Naive thymus-derived CD8-positive, alpha-beta T cell (primary cell): Measurements from ENCODE around the gene MBTD1. TPM values are rescaled to one million over a fixed set of nuclear protein-coding genes. Genes with fewer than 3 reads are reported as not detected.
A peak's percentile ranks its signal among the peaks of the same experiment; 100 is the strongest.
"Not testable (repeated sequence)": the region's sequence is repeated elsewhere in the genome, so short reads cannot be mapped to it uniquely, and the experiment has no call there.

ENCODE experiments used
- ATAC-seq, 2 donors: fragments of 150-1000 bp; cut with Tn5 transposase in 1 of 2; sonication (Bioruptor Pico), chemical (Tn5 transposase) in 1 of 2; 1 replicate in 1 of 2; 2 replicates in 1 of 2; pipeline ENCODE4 v1.10.0; 2021; ENCODE audit warnings: mild to moderate bottlenecking in 2 of 2, moderate library complexity in 2 of 2
- POLR2A ChIA-PET: fragments of 350-600 bp; sonication (Branson Sonifier 250); formaldehyde crosslinking; loops from one replicate; lab custom pipeline; 2021; ENCODE audit warnings: antibody characterized with exemption; lab: Charles Lee
- DNase-seq, 10 donors: peaks; one replicate each; pipeline versions ENCODE4 v3.0.0 to v3.0.0-alpha.2; 2020 to 2022
- H3K27ac Mint-ChIP-seq, 10 donors: one replicate each; pipeline ENCODE4 v1.8.0; 2020 to 2022; ENCODE audit warnings: mild to moderate bottlenecking in 10 of 10, mixed read lengths in 10 of 10, moderate library complexity in 4 of 10, inconsistent platforms in 1 of 10
- H3K27me3 Mint-ChIP-seq, 5 donors: one replicate each; pipeline ENCODE4 v1.8.0; 2021 to 2022; ENCODE audit warnings: mixed read lengths in 5 of 5
- H3K36me3 Mint-ChIP-seq, 3 donors: one replicate each; pipeline ENCODE4 v1.8.0; 2020 to 2022; ENCODE audit warnings: mixed read lengths in 3 of 3, mild to moderate bottlenecking in 2 of 3, inconsistent platforms in 1 of 3
- H3K4me1 Mint-ChIP-seq, 4 donors: one replicate each; pipeline ENCODE4 v1.8.0; 2021 to 2022; ENCODE audit warnings: mixed read lengths in 4 of 4
- H3K4me3 Mint-ChIP-seq, 10 donors: one replicate each; pipeline ENCODE4 v1.8.0; 2020 to 2022; ENCODE audit warnings: mild to moderate bottlenecking in 10 of 10, mixed read lengths in 10 of 10, moderate library complexity in 6 of 10, inconsistent platforms in 1 of 10
- H3K9me3 Mint-ChIP-seq, 9 donors: one replicate each; pipeline ENCODE4 v1.8.0; 2020 to 2022; ENCODE audit warnings: mixed read lengths in 9 of 9, mild to moderate bottlenecking in 3 of 9, inconsistent platforms in 1 of 9, moderate library complexity in 1 of 9
- polyA plus RNA-seq, 3 donors: library from polyadenylated mRNA; unstranded; fragments of 300-500 nt; fragmentation: Illumina TruSeq; gene quantifications; one replicate each; pipeline ENCODE4 v1.2.3, GENCODE V29; 2021
- total RNA-seq, 8 experiments: library from RNA in 2 of 8; stranded (reverse) in 2 of 8; gene quantifications; one replicate each; pipeline ENCODE4 v1.2.3 and lab custom pipeline; 2021 to 2026

The MBTD1 gene
- total RNA-seq (10 to 100 TPM; 33.7 to 39.4 TPM), polyA plus RNA-seq (1 to 10 TPM; 4.2 to 6.4 (median 5.9) TPM), total RNA-seq (lab: John Stamatoyannopoulos, UW) (24.4 to 67.1 (median 54.9) reads per million in 6 experiments)

DNA sequence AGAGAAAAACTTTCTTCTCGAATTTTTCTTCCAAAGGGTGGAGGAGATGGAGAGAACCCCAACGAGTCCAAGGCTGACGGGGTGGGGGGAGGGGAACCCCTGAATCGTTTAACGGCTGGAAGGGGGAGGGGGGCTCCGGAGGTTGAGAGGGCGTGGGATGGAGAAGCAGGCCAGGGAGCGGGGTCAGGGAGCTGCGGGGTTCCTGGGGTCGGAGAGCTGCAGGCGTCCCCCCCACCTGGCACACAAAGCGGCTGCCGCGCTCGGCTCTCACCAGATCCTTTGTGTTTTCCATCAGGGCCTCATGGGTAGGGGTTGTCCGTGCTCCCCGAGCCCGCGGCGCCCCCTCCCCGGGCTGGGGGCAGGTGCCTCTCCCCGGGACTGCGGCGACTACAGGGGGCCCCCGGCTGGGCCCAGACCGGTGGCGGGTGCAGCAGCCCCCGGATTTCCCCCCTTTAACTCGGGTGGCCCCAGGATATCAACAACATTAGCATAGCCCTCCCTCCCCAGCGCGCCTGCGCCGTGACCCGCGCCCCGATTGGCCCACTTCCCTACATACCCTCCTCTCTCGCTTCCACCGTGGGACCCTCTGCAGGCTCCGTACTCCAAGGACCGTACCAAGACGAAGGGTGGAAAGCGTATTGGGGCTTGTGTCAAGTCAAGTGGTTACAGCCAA is at the start of gene MBTD1:
Gene MBTD1, minus strand, starts transcription at position 486 of the 673 bp plus-strand sequence. CDS start 34,888 bp downstream, outside the sequence.
- H3K4me3 Mint-ChIP-seq, result peak within 1 kb of the TSS; percentile 85 to 99 (median 96)
- H3K9me3 Mint-ChIP-seq, result no peaks in the 10 kb centered on the region
- peaks cover 24 to 80% (median 66%) of the 10 kb centered on the region in 4 donors for H3K4me1 Mint-ChIP-seq
- DNase-seq (peak in 9 of 10 donors; percentile 91 to 99 (median 95)), ATAC-seq (peak; percentile 84 to 87)
- H3K27ac Mint-ChIP-seq, result peak within 1 kb of the TSS; percentile 92 to 99 (median 98)
- peaks cover 0 to 54% (median 9%) of the 10 kb centered on the region in 3 donors for H3K36me3 Mint-ChIP-seq
- POLR2A ChIA-PET, result interaction anchor here (1.1 to 1.7 kb wide), 2 partner anchors 26 to 105 kb away, joined by 3 read pairs; no protein-coding TSS in a partner anchor
- no peaks in the 10 kb centered on the region for H3K27me3 Mint-ChIP-seq

DNA sequence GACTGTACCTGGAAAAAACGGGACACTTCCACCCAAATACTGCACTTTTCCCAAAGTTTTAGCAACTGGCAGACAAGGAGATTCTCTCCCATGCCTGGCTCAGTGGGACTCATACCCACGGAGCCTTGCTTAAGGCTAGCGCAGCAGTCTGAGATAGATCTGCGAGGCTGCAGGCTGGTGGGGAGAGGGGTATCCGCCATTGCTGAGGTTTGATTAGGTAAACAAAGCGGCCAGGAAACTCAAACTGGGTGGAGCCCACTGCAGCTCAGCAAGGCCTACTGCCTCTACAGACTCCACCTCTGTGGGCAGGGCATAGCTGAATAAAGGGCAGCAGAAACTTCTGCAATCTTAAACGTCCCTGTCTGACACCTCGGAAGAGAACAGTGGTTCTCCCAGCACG is 45.3 kb upstream of the MBTD1 start:
- DNase-seq (no peak), ATAC-seq (no peak)
- Mint-ChIP-seq H3K4me3 (no peak overlapping the region), H3K9me3 (peaks cover under 1 to 41% (median 25%) of the 10 kb centered on the region in 9 donors), H3K27ac (no peak overlapping the region), H3K27me3 (peaks cover 0 to 28% (median 15%) of the 10 kb centered on the region in 5 donors), H3K4me1 (no peaks in the 10 kb centered on the region), H3K36me3 (peaks cover 2 to 26% (median 11%) of the 10 kb centered on the region in 3 donors)
- POLR2A ChIA-PET, result no interaction called here

DNA sequence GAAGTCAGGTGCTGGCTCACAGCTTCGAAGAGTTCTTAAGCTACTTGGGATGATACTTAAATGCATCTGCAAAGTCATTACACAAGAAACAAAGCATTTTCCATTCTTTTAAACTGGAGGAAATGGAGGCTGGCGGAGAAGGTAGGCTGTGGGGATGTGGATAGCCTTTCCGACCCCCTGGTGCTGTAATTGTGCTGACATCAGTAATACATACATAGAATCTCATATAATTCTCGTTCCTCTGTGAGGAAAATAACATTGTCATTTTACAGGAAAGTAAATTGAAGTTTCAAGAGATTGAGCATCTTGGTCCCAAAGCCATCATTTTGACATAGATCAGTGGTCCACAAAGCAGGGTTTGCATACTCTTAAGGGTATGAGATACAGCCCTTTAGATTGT is 40.0 kb upstream of the MBTD1 start:
- Mint-ChIP-seq H3K27me3 (no peaks in the 10 kb centered on the region), H3K36me3 (peaks cover 0 to 35% (median 10%) of the 10 kb centered on the region in 3 donors), H3K4me1 (peaks cover 4 to 12% (median 7%) of the 10 kb centered on the region in 4 donors), H3K9me3 (peaks cover 0 to 1% (median 0%) of the 10 kb centered on the region in 9 donors), H3K27ac (peak overlapping the region in 5 of 10 donors; percentile 4 to 52 (median 47)), H3K4me3 (no peak overlapping the region)
- POLR2A ChIA-PET, result no interaction called here
- ATAC-seq, result no peak
- DNase-seq, result no peak

DNA sequence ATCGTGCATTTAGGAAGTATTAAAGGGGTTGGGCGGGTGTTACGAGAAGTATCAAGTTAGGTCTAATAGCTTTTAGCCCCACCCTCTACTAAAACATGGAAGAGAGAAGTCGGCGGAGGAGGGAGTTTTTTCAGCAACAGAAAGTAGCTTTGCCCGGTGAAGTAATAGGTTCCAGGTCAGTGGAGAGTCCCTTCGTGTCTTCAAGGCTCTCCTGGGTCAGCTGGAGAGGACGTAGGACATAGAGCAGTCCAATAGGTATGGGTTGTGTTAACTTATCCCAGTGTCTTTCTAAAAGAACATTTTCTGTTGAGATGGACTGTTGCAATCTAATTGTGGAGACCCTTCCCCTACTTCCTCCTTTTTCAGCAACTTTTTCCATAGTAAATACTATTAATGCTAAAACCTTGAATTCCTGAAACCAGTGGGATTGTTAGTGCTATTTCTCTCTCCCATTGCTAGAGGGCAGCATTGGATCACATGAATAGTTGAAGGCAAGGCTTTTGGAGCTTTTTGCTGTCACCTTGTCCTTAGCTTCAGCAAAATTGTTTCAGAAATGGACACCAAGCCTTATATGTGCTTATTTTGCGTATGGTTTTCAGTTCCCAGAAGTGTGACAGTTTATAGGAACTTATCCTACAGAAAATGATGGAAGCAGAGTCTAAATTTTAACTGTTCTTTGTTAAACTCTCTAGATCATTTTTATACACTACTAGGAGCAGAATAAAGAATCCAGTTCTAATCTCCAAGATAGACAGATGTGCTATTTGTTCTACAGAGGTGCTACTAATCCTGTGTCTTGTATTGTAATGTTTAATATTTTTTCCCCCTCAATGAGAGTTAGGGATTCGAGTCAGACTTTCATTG is 38.9 kb upstream of the MBTD1 start:
- Mint-ChIP-seq H3K4me3 (no peak overlapping the region), H3K9me3 (no peaks in the 10 kb centered on the region), H3K27me3 (no peaks in the 10 kb centered on the region), H3K27ac (peak overlapping the region in 1 of 10 donors; percentile 73), H3K4me1 (peaks cover 4 to 12% (median 7%) of the 10 kb centered on the region in 4 donors), H3K36me3 (peaks cover 0 to 45% (median 13%) of the 10 kb centered on the region in 3 donors)
- ATAC-seq, result peak in 1 of 2 donors; percentile 44
- DNase-seq, result peak in 4 of 10 donors; percentile 2 to 32 (median 18)
- POLR2A ChIA-PET, result no interaction called here

DNA sequence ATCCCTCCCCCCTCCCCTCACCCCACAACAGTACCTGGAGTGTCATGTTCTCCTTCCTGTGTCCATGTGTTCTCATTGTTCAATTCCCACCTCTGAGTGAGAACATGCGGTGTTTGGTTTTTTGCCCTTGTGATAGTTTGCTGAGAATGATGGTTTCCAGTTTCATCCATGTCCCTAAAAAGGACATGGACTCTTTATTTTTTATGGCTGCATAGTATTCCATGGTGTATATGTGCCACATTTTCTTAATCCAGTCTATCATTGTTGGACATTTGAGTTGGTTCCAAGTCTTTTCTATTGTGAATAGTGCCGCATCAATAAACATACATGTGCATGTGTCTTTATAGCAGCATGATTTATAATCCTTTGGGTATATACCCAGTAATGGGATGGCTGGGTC is 34.5 kb upstream of the MBTD1 start:
- POLR2A ChIA-PET, DNase-seq, H3K4me3 Mint-ChIP-seq, ATAC-seq, H3K27me3 Mint-ChIP-seq, H3K9me3 Mint-ChIP-seq: not testable (repeated sequence)
- peak overlapping the region in 1 of 10 donors; percentile 3 for H3K27ac Mint-ChIP-seq
- peaks cover 5 to 11% (median 7%) of the 10 kb centered on the region in 4 donors for H3K4me1 Mint-ChIP-seq
- H3K36me3 Mint-ChIP-seq, result peaks cover 11 to 78% (median 32%) of the 10 kb centered on the region in 3 donors

DNA sequence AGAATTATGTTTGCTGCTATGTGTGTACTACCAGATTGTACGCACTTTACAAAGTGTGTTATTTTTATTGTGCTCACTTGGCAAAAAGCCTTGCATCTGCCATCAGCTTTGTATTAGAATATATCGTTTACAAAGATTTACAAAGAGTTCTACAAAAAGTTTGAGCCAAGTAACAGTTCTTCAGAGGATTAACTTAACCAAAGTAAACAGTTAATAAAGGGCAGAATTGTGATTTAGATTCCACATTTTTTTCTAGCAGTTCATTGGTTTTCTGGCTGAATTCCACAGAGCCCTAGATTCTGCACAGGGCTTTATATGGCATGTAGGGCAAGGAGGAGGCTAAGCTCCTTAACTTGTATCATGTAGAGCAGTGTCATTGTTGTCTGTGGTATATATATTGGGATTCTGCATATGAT is 29.9 kb upstream of the MBTD1 start:
- peaks cover 0 to 19% (median 7%) of the 10 kb centered on the region in 4 donors for H3K4me1 Mint-ChIP-seq
- H3K36me3 Mint-ChIP-seq, result peaks cover 11 to 94% (median 36%) of the 10 kb centered on the region in 3 donors
- H3K27me3 Mint-ChIP-seq, result no peaks in the 10 kb centered on the region
- no peak overlapping the region for H3K4me3 Mint-ChIP-seq
- POLR2A ChIA-PET, result no interaction called here
- DNase-seq, result no peak
- ATAC-seq, result no peak
- no peaks in the 10 kb centered on the region for H3K9me3 Mint-ChIP-seq
- H3K27ac Mint-ChIP-seq, result peak overlapping the region in 2 of 10 donors; percentile 73 to 80

DNA sequence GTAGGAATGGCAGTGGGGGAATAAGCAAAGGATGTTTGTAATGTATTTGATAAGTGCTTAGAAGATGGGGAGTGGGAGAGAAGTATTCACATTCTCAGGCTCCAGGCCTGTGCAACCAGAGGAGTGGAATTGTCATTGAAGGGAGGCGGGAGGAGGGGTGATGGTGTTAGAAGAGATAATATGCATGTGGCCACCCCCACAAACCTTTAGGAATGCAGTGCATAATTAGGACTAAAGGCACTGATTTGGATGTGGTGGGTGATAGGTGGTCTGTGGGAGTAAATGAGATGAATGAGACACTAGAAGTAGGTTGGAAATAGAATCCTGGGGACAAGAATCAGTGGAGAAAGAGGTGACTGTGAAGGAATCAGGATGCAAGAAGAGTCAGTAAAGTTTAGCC is 27.6 kb upstream of the MBTD1 start:
- ATAC-seq (no peak), DNase-seq (no peak)
- H3K4me3 Mint-ChIP-seq, result no peak overlapping the region
- H3K27ac Mint-ChIP-seq, result peak overlapping the region in 3 of 10 donors; percentile 7 to 58 (median 55)
- POLR2A ChIA-PET, result no interaction called here
- peaks cover 5 to 95% (median 25%) of the 10 kb centered on the region in 3 donors for H3K36me3 Mint-ChIP-seq
- no peaks in the 10 kb centered on the region for H3K27me3 Mint-ChIP-seq
- peaks cover 0 to 23% (median 8%) of the 10 kb centered on the region in 4 donors for H3K4me1 Mint-ChIP-seq
- no peaks in the 10 kb centered on the region for H3K9me3 Mint-ChIP-seq

DNA sequence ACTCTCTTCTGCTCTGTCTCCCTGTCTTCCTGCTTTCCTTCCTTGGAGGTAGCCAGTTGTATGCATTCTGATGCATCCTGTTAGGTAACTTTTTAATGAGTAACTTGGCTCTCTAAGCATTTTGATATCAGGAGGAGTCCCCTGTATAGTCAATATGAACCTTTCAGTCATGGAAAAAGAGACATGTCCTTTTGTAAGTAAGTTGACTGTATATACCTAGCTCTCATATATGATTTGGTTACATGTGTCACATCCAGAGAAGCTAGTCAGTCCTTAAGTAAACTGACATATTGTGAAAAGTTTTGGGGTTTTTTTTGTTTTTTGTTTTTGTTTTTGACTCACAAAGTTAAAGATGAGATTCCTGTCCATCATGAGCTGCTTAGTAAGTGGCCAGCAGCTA is 19.3 kb upstream of the MBTD1 start:
- Mint-ChIP-seq H3K4me1 (peaks cover 0 to 17% (median 11%) of the 10 kb centered on the region in 4 donors), H3K9me3 (no peaks in the 10 kb centered on the region), H3K27ac (no peak overlapping the region), H3K4me3 (no peak overlapping the region), H3K36me3 (peaks cover 5 to 97% (median 37%) of the 10 kb centered on the region in 3 donors), H3K27me3 (no peaks in the 10 kb centered on the region)
- POLR2A ChIA-PET, result no interaction called here
- ATAC-seq, result no peak
- DNase-seq, result no peak

DNA sequence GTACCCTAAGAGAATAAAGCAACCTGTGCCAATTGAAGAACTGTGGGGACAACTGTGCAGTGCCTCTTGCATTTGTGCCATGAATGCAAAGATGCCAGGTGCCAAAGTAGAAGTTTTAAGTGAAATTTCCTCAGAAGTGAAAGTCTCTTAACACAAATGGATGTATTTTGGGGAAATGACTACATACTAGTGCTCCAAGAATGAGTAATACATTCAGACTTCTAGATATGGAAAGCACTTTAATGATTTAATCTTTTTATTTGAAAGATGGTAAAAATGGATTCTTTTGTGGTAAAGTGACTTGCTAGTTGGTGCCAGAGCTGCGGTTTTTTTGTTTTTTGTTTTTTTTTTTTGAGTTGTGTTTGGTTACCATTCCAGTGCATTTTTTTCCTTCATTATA is 15.5 kb upstream of the MBTD1 start:
- DNase-seq (no peak), ATAC-seq (no peak)
- Mint-ChIP-seq H3K4me3 (no peak overlapping the region), H3K36me3 (peaks cover 8 to 97% (median 34%) of the 10 kb centered on the region in 3 donors), H3K27me3 (no peaks in the 10 kb centered on the region), H3K27ac (no peak overlapping the region), H3K9me3 (no peaks in the 10 kb centered on the region), H3K4me1 (peaks cover 20 to 32% (median 24%) of the 10 kb centered on the region in 4 donors)
- POLR2A ChIA-PET, result no interaction called here

DNA sequence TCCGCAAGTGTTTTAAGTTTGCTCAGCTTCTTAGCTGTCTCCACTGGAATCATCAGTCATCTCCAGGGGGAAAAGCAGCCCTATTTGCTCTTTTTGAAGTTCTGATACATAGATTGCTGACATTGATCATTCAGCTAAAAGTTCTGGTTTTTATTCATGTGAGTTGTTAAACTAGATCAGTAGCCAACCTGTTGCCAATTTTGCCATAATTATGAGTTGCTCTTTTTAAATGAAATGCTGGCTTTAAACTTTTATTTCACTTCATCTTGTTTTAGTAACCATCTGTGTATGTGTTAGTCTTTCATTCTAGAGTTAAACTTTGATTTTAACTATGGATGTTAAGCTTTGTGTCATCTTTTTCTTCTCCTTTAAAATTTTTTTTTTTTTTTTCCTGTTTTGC is 13.0 kb upstream of the MBTD1 start:
- Mint-ChIP-seq H3K4me3 (no peak overlapping the region), H3K27me3 (no peaks in the 10 kb centered on the region), H3K27ac (peak overlapping the region in 1 of 10 donors; percentile 35), H3K9me3 (no peaks in the 10 kb centered on the region), H3K4me1 (peaks cover 25 to 39% (median 32%) of the 10 kb centered on the region in 4 donors), H3K36me3 (peaks cover 13 to 97% (median 25%) of the 10 kb centered on the region in 3 donors)
- POLR2A ChIA-PET, result no interaction called here
- no peak for ATAC-seq
- DNase-seq, result no peak

DNA sequence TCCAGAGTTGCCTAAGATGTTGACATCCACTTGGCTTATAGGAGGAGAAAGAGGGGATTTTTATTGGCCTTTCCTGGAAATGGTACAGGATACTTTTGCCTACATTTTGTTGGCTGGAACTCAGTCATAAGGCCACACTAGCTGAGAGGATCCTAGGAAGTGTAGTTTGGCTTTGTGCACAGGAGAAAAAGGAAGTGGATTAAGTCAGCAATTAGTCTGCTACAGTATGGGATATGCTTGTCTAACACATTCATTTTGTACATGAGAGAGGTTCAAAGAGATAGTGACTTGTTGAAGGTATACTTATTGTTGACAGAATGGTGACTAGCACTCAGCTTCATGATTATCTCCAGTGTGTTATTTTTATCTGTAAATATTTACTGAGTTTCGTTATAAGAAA is 10.8 kb upstream of the MBTD1 start:
- Mint-ChIP-seq H3K4me1 (peaks cover 27 to 50% (median 45%) of the 10 kb centered on the region in 4 donors), H3K27ac (no peak overlapping the region), H3K27me3 (no peaks in the 10 kb centered on the region), H3K9me3 (no peaks in the 10 kb centered on the region), H3K36me3 (peaks cover 21 to 98% (median 23%) of the 10 kb centered on the region in 3 donors), H3K4me3 (no peak overlapping the region)
- no peak for ATAC-seq
- DNase-seq, result no peak
- POLR2A ChIA-PET, result no interaction called here

DNA sequence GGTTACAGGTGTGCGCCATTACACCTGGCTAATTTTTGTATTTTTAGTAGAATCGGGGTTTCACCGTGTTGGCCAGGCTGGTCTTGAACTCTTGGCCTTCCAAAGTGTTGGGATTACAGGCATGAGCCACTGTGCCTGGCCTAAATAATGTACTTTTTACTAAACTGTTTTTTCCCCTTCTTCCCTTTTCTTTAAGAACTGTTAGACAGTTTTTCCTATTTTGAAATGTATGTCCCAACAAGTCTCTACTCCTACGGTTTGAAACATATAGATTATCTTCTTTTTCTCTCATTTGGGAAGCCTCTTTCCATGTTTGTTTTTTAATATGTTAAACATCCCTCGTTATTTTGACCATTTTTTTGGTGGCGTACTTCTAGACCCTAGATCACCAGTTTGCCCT is 10.1 kb upstream of the MBTD1 start:
- ATAC-seq, result no peak
- H3K36me3 Mint-ChIP-seq, result peaks cover 21 to 96% (median 23%) of the 10 kb centered on the region in 3 donors
- POLR2A ChIA-PET, result no interaction called here
- no peak for DNase-seq
- peaks cover 27 to 53% (median 47%) of the 10 kb centered on the region in 4 donors for H3K4me1 Mint-ChIP-seq
- no peak overlapping the region for H3K4me3 Mint-ChIP-seq
- H3K9me3 Mint-ChIP-seq, result no peaks in the 10 kb centered on the region
- peak overlapping the region in 1 of 10 donors; percentile 68 for H3K27ac Mint-ChIP-seq
- H3K27me3 Mint-ChIP-seq, result no peaks in the 10 kb centered on the region
